ENCODE results near the gene PLXNB3.
"Not testable (repeated sequence)": the region's sequence is repeated elsewhere in the genome, so short reads cannot be mapped to it uniquely, and the experiment has no call there.

Gene PLXNB3

GRCh38 chrX:153816831-153817690 is 53.0 kb downstream of the PLXNB3 start:
- no peak for DNase-seq (ENCODE audit: low read depth)

- not testable (repeated sequence) for DNase-seq (ENCODE audit: low read depth)
Observed at GRCh38 chrX:153818064-153818463, 54.0 kb downstream of the PLXNB3 start.

- no peak for DNase-seq (ENCODE audit: low read depth)
Observed at GRCh38 chrX:153818571-153819383, 54.7 kb downstream of the PLXNB3 start.

GRCh38 chrX:153819384-153820040 is 55.5 kb downstream of the PLXNB3 start:
- no peak for DNase-seq (ENCODE audit: low read depth)

GRCh38 chrX:153820601-153821000 is 56.6 kb downstream of the PLXNB3 start:
- DNase-seq (ENCODE audit: low read depth) = no peak

- no peak for DNase-seq (ENCODE audit: low read depth)
Observed at GRCh38 chrX:153821066-153821465, 57.0 kb downstream of the PLXNB3 start.

- no peak for DNase-seq (ENCODE audit: low read depth)
Observed at GRCh38 chrX:153824348-153824747, 60.3 kb downstream of the PLXNB3 start.

GRCh38 chrX:153825042-153825441 is 61.0 kb downstream of the PLXNB3 start:
- no peak for DNase-seq (ENCODE audit: low read depth)

All from GM04504 (cell line).